ENCODE data around the gene RIF1.
"Not testable (repeated sequence)": the region's sequence is repeated elsewhere in the genome, so short reads cannot be mapped to it uniquely, and the experiment has no call there.

Gene RIF1

DNA sequence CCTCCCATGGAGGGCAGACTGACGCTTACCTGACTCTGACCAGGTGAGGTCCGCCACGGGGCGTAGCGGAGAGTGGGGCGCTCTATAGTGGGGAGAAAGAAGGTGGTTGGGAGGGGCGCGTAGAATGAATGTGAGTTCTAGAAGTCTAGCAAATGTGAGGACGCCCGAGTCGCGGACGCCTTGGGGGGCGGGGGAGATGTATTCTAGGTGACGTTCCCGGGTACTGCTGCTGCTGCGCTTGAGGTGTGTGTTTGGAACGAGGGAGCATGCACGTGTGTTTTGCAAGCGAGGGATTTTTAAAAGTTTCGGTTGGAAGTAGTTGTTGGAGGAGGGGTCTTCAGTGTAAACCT is 758 bp downstream of the RIF1 start:
- no peak for DNase-seq (ENCODE audit: low read depth)

DNA sequence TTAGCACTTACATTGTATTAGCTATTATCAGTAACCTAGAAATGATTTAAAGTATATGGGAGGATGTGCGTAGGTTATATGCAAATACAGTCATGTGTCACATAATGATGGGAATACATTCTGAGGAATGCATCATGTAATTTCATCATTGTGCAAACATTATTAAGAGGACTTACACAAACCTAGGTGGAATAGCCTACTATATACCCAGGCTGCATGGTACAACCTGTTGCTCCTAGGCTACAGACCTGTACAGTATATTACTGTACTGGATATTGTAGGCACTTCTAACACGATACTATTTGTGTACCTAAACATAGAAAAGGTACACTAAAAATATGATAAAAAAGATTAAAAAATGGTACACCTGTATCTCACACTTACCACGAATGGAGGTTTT is 7.9 kb downstream of the RIF1 start:
- DNase-seq (ENCODE audit: low read depth): no peak

DNA sequence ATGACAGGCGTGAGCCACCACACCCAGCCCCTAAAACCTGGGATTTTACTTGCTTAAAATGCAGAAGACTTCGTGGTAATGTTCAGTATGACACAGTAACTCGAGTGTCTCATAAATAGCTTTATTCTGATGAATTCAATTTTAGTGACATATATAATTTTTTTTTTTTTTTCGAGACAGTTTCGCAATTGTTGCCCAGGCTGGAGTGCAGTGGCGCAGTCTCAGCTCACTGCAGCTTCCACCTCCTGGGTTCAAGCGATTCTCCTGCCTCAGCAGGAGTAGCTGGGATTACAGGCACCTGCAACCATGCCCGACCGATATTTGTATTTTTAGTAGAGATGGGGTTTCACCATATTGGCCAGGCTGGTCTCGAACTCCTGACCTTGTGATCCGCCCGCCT is 12.0 kb downstream of the RIF1 start:
- not testable (repeated sequence) for DNase-seq (ENCODE audit: low read depth)

DNA sequence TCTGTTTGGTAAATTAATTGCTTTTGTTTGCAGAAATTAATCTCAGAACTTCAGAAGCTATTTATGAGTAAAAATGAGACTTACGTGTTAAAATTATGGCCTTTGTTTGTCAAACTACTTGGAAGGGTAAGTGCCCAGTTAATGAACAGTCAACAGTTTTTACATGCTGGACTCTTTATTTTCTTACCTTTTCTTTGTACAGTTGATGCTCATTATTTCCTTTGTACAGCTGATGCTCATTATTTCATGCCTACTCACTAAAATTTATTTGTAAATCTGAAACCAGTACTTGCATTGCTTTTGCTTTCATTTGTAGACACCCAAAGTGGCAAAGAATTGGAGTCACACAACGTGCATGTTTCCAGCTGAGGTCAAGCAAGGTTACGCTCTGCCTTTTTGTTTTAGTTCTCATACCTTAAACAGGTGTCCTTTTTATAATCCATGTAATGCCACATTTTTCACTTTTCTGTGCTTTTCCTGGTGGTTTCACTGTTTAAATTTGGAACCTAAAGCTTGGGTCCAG is 13.3 kb downstream of the RIF1 start:
- no peak for DNase-seq (ENCODE audit: low read depth)

DNA sequence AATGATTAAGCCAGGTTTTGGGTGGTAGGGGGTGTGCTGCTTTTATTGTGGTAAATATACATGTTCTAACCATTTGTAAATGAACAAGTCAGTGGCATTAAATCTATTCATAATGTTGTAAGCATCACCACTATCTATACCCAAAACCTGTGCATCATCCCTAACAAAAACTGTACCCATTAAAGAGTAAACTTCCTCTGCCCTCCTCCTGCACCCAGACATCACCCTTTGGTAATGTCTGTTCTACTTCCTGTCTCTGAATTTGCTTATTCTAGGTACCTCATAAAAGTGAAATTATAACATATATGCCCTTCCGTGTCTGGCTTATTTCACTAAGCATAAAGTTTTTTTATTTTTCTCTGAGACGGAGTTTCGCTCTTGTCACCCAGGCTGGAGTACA is 14.1 kb downstream of the RIF1 start:
- no peak for DNase-seq (ENCODE audit: low read depth)

DNA sequence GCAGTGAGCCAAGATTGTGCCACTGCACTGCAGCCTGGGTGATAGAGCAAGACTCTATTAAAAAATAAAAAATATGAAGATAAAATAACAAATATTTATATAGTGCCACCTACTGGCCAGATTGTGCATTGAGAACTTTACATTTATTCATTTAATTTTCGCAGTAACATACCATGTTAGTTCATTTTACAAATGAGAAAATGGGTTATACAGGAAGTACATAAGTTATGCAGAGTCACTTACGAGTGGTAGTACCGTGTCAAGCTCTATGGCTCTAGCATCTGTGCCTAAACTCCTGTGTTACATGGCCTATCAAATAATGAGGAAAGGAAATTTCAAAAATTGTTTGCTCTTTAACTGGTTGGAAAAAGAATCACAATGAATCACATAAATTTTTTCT is 27.9 kb downstream of the RIF1 start:
- DNase-seq (ENCODE audit: low read depth): peak; percentile 4

DNA sequence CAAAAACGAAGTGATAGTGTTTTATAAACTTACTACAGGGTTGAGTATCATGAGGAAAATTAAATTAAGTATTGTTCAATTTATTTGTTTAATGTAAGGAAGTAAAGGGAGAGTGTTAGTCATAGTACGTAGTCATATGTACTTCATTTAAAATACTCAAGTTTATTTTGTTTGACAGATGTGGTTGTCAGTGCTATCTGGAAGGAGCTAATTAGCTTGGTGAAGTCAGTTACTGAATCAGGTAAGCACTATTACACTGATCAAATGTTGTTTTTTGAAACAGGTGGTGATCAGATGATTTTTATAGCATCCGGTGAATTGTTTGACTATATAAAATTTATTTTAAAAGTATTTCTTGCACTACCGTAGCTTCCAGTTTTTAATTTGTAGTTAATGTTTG is 28.8 kb downstream of the RIF1 start:
- no peak for DNase-seq (ENCODE audit: low read depth)

DNA sequence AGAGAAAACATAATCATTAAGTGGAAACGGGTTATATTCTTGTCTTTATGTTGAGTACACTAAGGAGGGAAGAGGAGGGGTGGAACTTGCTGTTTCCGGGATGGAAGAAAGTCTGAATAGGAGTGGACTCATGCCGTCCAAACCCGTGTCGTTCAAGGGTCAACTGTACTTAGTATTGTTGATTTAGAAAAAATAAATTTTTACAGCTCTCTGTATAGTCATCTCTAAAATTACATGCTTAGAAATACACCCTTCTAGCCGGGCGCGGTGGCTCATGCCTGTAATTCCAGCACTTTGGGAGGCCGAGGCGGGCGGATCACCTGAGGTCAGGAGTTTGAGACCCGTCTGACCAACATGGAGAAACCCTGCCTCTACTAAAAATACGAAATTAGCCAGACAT is 29.4 kb downstream of the RIF1 start:
- no peak for DNase-seq (ENCODE audit: low read depth)

DNA sequence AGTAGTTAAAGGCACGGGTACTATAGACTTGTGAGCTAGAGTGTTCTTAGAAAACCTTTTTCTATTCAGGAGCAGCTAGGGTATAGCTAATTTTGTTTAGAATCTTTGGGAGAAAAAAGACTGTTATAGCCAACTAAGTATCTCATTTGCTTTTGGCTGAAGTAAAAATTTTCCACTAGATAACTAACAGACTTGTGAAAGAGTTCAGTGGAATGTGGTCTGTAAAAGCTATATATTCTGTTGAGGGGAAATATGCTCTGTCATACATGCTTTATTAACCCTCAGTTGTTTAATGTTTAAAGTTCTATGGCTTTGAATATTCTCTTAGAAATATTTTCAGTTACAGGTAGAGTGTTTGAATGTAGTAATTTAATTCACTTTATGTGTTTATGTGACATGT is 49.7 kb downstream of the RIF1 start:
- peak; percentile 36 for DNase-seq (ENCODE audit: low read depth)

DNA sequence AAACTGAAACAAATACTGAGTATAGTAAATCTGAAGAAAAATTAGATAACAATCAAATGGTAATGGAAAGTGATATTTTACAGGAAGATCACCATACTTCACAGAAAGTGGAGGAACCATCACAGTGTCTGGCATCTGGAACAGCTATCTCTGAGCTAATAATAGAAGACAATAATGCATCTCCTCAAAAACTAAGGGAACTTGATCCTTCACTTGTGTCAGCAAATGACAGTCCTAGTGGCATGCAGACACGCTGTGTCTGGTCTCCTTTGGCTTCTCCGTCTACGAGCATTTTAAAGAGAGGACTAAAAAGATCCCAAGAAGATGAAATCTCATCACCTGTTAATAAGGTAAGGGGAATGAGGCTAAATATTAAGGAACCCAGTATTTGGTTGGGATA is 56.1 kb downstream of the RIF1 start:
- DNase-seq (ENCODE audit: low read depth): no peak

DNA sequence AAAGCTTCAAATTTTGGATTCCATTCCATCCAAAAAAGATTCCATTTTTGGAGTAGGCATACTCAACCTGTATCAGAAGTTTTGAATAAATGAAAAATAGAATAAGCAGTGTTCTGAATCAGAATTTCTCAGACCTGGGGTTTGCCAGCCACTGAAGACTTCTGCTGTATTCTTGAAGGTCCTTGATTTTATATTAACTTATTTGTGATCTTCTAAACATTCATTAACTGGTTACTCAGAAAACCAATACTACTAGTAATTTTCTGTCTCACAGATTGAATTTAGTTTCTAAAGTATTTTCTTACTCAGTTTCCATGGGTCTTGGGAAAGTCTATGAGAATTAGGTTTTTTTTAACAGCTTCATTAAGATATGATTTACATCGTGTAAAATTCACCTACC is 60.9 kb downstream of the RIF1 start:
- no peak for DNase-seq (ENCODE audit: low read depth)

DNA sequence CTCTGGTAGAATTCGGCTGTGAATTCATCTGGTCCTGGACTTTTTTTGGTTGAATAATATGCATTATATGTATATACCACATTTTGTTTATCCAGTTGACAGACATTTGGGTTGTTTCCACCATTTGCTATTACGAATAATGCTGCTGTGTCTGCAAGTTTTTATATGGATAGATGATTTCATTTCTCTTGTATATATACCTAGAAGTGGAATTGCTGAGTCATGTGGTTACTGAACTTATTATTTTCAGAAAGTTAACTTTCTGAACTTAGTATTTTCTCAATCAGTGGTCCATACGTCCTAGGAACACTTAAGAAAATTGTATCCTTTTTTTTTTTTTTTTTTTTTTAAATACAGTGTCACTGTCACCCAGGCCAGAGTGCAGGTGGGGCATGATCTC is 63.3 kb downstream of the RIF1 start:
- DNase-seq (ENCODE audit: low read depth): no peak

DNA sequence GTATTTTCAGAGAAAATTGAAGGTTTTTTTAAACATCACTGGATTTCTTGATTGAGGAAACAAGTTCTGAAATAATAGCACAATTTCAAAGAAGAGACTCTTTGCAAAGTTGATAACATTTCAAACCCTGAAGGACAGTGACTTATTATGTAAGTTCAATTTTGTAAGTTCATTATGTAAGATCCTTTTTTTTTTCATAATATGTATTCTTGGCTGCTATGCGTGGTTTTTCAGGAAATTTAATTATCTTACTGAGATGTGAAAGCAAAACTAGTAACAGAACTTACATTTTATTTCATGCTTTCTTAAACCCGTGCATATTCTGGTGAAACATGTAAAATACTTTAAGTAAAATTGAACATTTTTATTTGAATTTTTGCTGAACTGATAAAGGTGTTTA is 65.4 kb downstream of the RIF1 start:
- DNase-seq (ENCODE audit: low read depth): no peak

DNA sequence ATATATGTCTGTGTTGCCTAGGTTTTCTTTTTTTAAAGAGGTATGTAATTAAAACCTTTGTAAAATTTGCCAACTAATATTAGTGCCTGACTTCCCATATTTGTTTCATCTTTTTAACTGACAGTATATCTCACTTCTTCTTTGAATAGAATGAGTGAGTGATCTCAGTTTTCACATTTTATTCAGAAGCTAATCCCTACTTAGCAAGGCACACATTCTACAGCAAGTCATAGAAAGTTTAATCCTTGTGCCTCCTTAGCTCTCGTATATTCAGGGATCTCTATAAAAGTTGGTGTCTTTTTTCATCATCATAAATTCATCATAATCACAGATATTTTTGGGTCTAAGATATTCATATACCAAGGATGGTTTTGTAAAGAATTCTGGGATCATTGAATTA is 66.6 kb downstream of the RIF1 start:
- DNase-seq (ENCODE audit: low read depth): no peak

DNA sequence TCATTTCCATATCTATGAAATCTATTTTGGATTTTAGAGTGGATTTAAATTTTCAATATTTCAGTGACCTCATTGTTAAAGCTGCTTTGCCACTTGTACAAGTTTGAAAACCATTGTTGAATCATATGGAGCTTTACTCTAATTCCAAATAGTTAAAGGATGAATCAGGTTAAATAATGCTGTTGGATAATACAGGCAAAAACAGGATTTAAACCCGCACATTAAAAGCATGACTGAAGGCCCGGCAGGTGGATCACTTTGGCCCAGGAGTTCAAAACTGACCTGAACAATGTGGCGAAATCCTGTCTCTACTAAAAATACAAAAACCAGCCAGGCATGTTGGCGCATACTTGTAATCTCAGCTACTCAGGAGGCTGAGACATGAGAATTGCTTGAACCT is 68.3 kb downstream of the RIF1 start:
- DNase-seq (ENCODE audit: low read depth): no peak

DNA sequence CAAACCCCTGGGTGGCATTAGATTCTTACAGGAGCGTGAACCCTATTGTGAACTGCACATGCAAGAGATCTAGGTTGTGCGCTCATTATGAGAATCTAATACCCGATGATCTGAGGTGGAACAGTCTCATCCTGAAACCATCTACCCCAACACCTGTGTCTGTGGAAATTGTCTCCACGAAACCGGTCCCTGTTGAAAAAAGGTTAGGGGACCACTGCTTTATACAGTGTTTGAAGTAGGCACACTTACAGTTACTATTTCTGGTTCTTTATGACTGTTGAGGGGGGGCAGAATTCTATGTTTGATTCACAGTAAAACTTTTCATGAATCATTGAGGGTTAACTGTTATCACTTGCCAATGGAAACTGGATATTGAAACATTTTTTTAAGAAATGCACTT is 72.0 kb downstream of the RIF1 start:
- DNase-seq (ENCODE audit: low read depth): no peak

DNA sequence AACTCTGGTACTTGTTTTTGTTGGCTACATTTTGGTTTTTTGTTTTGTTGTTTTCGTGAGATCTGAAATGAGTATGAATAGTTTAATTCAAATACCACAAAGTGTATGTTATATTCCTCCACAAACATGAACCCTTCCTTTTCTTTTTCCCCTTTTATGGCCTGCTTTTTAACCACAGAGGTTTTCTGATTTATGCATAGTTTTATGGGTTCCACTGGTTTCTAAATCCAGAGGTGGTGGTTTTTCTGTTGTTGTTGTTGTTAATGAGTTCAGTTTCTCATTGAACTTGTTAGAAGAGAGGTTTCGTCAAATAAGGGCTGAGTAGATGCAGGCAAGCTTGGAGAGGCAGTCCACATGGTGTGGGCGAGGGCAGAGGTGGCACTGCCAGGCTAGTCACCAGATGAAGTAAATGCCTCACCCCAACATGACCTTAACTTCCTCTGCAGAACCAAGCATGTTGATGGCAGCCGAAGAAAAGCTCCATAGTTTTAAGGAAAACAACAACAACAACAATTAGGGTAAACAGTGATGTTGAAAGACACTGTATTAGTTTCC is 72.5 kb downstream of the RIF1 start:
- no peak for DNase-seq (ENCODE audit: low read depth)

DNA sequence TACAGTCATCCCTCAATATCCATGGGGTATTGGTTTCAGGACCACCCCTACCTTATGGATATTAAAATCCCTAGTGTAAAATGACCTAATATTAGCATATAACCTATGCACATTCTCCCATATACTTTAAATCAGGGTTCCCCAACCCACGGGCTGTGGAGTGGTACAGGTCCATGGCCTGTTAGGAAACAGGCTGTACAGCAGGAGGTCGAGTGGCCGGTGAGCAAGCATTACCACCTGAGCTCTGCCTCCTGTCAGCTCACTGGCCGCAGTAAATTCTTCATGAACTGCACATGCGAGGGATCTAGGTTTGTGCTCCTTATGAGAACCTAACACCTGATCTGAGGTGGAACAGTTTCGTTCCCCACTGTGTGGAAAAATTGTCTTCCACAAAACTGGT is 73.8 kb downstream of the RIF1 start:
- DNase-seq (ENCODE audit: low read depth): no peak

DNA sequence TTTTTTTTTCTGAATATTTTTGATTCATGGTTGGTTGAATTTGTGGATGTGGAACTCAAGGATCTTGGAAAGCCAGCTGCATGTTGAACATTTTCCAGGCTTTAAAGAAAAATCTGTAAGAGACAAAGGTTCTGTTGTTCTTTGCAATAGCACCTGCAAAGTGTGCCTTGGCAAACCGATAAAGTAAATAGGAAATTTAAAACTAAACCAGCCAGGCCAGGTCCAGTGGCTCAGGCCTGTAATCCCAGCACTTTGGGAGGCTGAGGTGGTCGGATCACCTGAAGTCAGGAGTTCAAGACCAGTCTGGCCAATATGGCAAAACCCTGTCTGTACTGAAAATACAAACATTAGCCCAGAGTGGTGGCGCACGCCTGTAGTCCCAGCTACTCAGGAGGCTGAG is 74.4 kb downstream of the RIF1 start:
- no peak for DNase-seq (ENCODE audit: low read depth)

DNA sequence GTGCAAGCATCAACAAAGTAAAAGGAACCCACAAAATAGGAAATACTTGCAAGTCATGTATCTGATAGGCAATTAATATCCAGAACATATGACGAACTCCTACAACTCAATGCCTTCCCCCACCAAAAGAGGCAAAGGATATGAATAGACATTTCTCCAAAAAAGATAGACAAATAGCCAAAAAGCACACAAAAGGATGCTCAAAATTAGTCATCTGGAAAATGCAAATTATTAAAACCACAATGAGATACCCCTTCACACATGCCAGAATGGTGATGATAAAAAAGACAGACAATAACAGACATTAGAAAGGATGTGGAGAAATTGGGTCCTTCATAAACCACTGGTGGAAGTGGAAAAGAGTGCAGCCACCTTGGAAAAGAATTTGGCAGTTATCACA is 76.4 kb downstream of the RIF1 start:
- no peak for DNase-seq (ENCODE audit: low read depth)

DNA sequence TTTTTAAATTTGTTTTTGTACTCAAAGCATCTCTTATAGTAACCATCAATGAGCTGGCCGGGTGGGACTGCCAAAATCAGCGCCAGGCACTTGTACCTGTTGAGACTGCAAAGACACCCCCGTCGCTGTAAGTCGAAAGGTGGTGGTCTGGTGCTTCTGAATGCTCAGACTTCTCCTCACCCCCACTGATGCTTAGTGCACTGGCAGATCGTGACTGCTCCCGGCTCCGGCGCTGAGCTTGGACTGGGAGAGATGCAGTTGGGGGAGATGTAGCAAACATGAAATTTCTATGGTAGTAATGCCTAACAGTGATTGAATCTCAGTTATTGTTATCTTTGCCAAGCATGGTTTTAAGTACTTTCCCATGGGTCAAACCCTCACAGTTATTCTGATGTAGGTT is 80.6 kb downstream of the RIF1 start:
- DNase-seq (ENCODE audit: low read depth): no peak

DNA sequence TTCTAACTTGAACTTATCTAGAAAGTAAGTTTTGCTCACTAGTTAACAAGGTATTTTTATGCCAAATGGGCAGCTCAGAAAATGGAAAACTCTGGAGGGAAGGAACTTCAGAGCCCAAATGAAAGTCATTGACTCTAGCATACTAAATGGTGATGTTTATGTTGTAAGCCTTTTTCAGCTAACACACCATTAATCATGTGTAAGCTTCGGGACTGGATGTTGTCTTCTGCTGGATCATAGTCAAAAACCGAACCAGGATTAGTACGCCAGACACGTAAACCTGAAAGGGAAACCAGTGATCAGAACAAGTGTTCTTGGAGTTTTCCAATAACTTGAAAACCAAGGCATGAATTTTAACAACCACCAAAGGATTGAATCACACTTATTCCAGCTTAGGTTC is 81.8 kb downstream of the RIF1 start:
- no peak for DNase-seq (ENCODE audit: low read depth)

DNA sequence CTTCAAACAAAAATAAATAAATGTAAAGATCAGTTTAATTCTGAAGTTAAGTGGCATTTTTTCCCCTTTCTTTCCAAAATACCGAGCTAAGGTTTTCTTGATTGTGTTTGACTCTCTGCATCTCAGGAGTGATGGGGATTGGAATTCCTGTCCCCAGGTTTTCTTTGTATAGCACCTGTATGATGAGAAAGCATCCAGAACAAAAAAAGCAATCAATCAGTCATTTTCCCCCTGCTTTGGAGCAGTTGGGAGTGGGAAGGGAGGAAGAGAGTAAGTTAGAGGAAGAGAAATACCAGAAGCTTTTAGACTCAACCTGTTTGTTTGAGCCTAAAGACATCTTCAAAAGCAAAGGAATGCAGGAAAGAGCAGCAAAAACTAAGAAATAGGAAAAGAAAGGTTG is 88.5 kb downstream of the RIF1 start:
- DNase-seq (ENCODE audit: low read depth): no peak

DNA sequence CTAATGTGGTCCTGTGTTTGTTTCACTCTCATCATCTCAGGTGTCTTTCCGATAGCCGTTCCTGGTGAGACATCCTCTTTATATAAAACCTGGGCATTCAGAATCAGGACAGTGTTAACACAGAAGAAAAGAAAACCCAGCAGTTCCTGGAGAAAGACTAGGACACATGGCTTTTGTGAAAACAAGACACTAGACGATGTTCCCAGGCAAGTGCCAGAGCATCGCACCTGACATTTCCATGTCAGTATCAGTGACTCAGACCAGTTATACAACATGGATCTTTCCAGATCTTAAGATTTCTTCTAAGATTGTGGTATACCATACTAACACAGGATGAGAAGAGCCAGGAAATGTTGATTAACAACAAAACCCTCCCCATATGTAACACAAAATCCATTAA is 96.5 kb downstream of the RIF1 start:
- DNase-seq (ENCODE audit: low read depth): no peak

DNA sequence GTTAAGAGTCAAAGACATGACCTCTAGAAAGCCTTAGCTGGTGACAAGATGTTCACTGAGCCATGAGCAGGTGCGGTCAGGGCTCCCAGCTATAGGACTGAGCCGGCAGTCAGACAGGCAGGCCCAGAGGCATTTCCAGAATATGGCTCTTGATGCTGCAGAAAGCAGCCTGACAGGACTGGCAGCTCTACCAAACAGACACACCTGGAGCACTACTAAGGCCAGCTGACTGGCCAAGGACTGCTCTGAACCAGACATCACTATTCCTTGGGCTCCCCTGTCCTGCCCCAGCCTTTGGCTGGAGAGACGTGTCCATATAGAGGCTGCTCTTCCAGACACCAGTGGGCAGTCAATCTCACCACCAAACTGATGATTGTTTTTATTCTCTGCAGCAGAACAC is 98.8 kb downstream of the RIF1 start:
- no peak for DNase-seq (ENCODE audit: low read depth)

Data from fibroblast of gingiva (primary cell).